Testis (tissue), 2 donors: ENCODE results near the gene TSPAN6.

Experiments
- POLR2A ChIP-seq: fragments of 450-650 bp; IDR thresholded peaks from one replicate; pipeline ENCODE4 v1.6.1; 2017; ENCODE audit warnings: antibody characterized with exemption, mild to moderate bottlenecking, moderate library complexity
- TF ChIP-seq, protein P1 (sequence below), 3 experiments: fragments of 450-650 bp in 2 of 3; fragments of 200-600 bp in 1 of 3; sonication (generic) in 1 of 3; IDR thresholded peaks; one replicate each; pipeline ENCODE4 v1.5.1; 2016 to 2019; ENCODE audit warnings: antibody characterized with exemption in 3 of 3, mild to moderate bottlenecking in 2 of 3, moderate library complexity in 1 of 3

DNA sequence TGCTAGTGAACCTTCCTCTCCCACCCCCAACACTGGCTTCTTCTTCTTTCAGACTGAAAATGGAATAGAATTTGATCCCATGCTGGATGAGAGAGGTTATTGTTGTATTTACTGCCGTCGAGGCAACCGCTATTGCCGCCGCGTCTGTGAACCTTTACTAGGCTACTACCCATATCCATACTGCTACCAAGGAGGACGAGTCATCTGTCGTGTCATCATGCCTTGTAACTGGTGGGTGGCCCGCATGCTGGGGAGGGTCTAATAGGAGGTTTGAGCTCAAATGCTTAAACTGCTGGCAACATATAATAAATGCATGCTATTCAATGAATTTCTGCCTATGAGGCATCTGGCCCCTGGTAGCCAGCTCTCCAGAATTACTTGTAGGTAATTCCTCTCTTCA lies 37.1 kb downstream of the TSPAN6 start:
- no peak for TF ChIP-seq POLR2A
- TF ChIP-seq, protein P1, sequence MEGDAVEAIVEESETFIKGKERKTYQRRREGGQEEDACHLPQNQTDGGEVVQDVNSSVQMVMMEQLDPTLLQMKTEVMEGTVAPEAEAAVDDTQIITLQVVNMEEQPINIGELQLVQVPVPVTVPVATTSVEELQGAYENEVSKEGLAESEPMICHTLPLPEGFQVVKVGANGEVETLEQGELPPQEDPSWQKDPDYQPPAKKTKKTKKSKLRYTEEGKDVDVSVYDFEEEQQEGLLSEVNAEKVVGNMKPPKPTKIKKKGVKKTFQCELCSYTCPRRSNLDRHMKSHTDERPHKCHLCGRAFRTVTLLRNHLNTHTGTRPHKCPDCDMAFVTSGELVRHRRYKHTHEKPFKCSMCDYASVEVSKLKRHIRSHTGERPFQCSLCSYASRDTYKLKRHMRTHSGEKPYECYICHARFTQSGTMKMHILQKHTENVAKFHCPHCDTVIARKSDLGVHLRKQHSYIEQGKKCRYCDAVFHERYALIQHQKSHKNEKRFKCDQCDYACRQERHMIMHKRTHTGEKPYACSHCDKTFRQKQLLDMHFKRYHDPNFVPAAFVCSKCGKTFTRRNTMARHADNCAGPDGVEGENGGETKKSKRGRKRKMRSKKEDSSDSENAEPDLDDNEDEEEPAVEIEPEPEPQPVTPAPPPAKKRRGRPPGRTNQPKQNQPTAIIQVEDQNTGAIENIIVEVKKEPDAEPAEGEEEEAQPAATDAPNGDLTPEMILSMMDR (IDR thresholded peaks at IDR 0.05) = no peak
